Immature natural killer cell (primary cell): ENCODE measurements around the gene EDDM13. TPM values are rescaled to one million over a fixed set of nuclear protein-coding genes. Genes with fewer than 3 reads are reported as not detected.
"Not testable (repeated sequence)": the region's sequence is repeated elsewhere in the genome, so short reads cannot be mapped to it uniquely, and the experiment has no call there.

Experiments used
- DNase-seq, 3 donors: peaks; one replicate each; pipeline ENCODE4 v3.0.0; 2022; ENCODE audit warnings: mixed read lengths in 1 of 3
- H3K27ac Mint-ChIP-seq, 6 donors: one replicate each; pipeline ENCODE4 v1.8.0; 2020; ENCODE audit warnings: mixed read lengths in 6 of 6, mild to moderate bottlenecking in 5 of 6, inconsistent platforms in 4 of 6, moderate library complexity in 3 of 6
- H3K27me3 Mint-ChIP-seq, 3 donors: one replicate each; pipeline ENCODE4 v1.8.0; 2020 to 2021; ENCODE audit warnings: low read depth in 3 of 3, mild to moderate bottlenecking in 3 of 3, mixed read lengths in 3 of 3, moderate library complexity in 3 of 3, inconsistent platforms in 1 of 3
- H3K36me3 Mint-ChIP-seq, 3 donors: one replicate each; pipeline ENCODE4 v1.8.0; 2020; ENCODE audit warnings: mixed read lengths in 3 of 3, inconsistent platforms in 2 of 3, mild to moderate bottlenecking in 2 of 3
- H3K4me1 Mint-ChIP-seq, 2 donors: one replicate each; pipeline ENCODE4 v1.8.0; 2020; ENCODE audit warnings: inconsistent platforms in 2 of 2, mild to moderate bottlenecking in 2 of 2, mixed read lengths in 2 of 2, moderate library complexity in 1 of 2
- H3K4me3 Mint-ChIP-seq, 5 donors: one replicate each; pipeline ENCODE4 v1.8.0; 2020; ENCODE audit warnings: mild to moderate bottlenecking in 5 of 5, mixed read lengths in 5 of 5, inconsistent platforms in 3 of 5, moderate library complexity in 3 of 5
- H3K9me3 Mint-ChIP-seq, 6 donors: one replicate each; pipeline ENCODE4 v1.8.0; 2020; ENCODE audit warnings: mild to moderate bottlenecking in 6 of 6, mixed read lengths in 6 of 6, inconsistent platforms in 4 of 6, moderate library complexity in 3 of 6
- polyA plus RNA-seq, 3 donors: library from polyadenylated mRNA; unstranded; fragments of 300-500 nt; fragmentation: Illumina TruSeq; gene quantifications; one replicate each; pipeline ENCODE4 v1.2.3, GENCODE V29; 2021

EDDM13 gene
- polyA plus RNA-seq, 3 donors from 2014 or later, result 4.5 to 7.7 (median 4.9) TPM

DNA sequence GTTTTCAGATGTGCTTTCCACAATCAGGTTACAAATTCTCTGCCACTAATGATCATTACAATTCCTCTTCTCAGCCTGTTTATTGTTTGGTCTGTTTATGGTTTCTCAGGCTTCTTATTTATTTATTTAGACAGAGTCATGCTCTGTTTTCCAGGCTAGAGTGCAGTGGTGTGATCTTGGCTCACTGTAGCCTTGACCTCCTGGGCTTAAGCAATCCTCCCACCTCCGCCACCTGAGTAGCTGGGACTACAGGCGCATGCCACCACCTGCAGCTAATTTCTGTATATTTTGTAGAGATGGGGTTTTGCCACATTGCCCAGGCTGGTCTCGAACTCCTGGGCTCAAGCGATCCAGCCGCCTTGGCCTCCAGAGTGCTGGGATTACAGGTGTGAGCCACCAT lies 44.2 kb downstream of the EDDM13 start:
- peak overlapping the region in 2 of 6 donors; percentile 95 to 99 for H3K27ac Mint-ChIP-seq
- H3K9me3 Mint-ChIP-seq, result no peaks in the 10 kb centered on the region
- DNase-seq, result no peak
- H3K4me3 Mint-ChIP-seq, result peak overlapping the region in 4 of 5 donors; percentile 91 to 96 (median 96)
- peaks cover 0 to 3% (median 0%) of the 10 kb centered on the region in 3 donors for H3K36me3 Mint-ChIP-seq
- H3K4me1 Mint-ChIP-seq, result peaks cover 22 to 29% of the 10 kb centered on the region in 2 donors
- H3K27me3 Mint-ChIP-seq, result peaks cover 15 to 23% (median 22%) of the 10 kb centered on the region in 3 donors

DNA sequence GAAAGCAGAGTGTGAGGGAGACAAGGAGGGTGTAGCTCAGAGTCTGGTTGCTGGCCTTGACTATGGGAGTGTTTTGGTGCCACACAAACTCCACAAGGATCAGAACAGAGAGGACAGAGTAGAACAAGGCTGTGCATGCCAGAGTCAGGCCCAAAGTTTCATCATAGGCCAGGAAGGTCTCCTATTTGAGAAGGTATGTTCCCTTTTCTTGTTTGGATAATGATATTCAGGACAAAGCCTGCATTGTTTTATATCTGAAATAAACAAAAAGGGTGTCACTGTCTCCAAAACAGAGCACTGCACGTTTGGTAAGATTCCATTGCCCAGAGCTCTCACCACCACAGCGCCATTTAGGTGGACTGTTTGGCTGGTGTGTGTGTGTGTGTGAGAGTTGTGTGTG lies 45.2 kb downstream of the EDDM13 start:
- H3K9me3 Mint-ChIP-seq, result no peaks in the 10 kb centered on the region
- no peak overlapping the region for H3K27ac Mint-ChIP-seq
- no peak overlapping the region for H3K4me3 Mint-ChIP-seq

DNA sequence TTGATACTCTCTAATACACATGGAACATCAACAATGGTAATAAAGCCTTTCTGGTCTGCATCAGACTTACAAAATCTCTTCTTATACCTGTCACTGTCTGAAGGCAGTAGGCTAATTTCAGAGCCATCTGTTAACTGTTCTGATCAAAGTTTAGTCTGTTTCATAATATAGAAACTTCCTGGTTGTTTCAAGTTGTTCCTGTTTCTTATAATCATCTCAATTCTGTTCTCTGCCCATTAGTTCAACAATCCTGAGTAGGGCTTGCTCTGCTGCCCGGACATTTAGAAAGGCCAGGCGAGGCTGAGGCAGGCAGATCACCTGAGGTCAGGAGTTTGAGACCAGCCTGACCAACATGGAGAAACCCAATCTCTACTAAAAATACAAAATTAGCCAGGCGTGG lies 47.4 kb downstream of the EDDM13 start:
- DNase-seq, result no peak
- Mint-ChIP-seq H3K27ac (no peak overlapping the region), H3K27me3 (peaks cover 6 to 15% (median 9%) of the 10 kb centered on the region in 3 donors), H3K4me1 (peaks cover 10 to 12% of the 10 kb centered on the region in 2 donors), H3K36me3 (no peaks in the 10 kb centered on the region), H3K4me3 (no peak overlapping the region), H3K9me3 (no peaks in the 10 kb centered on the region)

More for the DNA sequence above, 45.2 kb downstream of the EDDM13 start:
- H3K4me1 Mint-ChIP-seq, result peaks cover 20 to 28% of the 10 kb centered on the region in 2 donors
- DNase-seq, result no peak
- H3K36me3 Mint-ChIP-seq, result no peaks in the 10 kb centered on the region
- peaks cover 16 to 23% (median 22%) of the 10 kb centered on the region in 3 donors for H3K27me3 Mint-ChIP-seq

DNA sequence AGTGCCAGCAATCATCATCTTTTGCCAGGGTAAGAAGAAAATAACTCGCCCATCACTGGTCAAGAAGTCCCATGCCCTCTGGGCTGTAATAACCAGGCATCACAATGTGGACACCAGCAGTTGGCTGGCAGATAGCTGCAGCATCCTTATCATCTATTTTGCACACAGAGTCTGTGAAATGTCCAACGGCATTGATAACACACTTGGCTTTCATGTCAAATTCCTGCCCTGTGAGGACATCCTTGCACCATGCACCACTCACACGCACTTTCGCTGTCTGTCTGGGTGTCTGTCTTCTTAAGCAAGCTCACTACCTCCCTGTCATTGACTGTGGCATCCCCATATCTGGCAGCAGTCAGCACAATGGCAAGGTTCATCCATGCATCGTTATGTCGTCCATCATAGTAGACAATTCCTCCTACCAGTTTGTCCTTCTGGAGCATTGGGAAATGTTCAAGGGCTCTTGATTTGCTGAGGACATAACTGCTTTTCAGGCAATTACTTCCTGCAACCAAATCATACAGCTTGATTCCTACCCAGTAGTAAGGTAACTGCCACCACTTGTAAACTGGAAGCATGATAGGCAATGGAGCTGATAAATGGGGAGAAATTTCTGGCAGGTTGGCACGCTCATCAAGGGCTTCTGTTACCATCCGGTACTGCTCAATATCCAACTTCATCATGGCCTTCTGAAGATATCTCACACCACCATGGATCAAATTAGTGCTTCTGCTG lies 48.9 kb downstream of the EDDM13 start:
- no peak for DNase-seq
- Mint-ChIP-seq H3K4me3 (no peak overlapping the region), H3K36me3 (no peaks in the 10 kb centered on the region), H3K4me1 (no peaks in the 10 kb centered on the region), H3K27ac (no peak overlapping the region), H3K9me3 (no peaks in the 10 kb centered on the region), H3K27me3 (peaks cover 3 to 11% (median 5%) of the 10 kb centered on the region in 3 donors)

DNA sequence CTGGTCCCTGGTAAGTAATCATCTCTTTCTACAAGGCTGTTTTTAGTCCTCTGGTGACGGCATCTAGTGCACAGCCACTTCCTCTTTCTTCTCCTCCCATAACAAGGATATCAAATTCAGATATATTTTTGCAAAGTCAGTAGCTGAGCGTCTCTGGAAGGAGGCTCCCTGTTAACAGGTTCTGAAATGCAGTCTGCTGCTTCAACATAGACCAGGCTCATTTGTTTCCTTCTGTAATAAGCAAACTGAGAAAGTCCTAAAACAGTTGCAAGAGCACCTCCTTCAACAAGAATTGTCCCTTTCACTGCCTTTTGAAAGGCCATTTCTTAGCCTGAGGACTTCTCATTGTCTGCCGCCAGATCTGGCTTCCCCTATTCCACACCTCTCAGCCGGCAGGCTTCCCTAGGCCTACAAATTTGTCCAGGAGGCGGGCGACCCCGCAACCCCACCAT lies 49.5 kb downstream of the EDDM13 start:
- Mint-ChIP-seq H3K27me3 (peaks cover 3 to 13% (median 5%) of the 10 kb centered on the region in 3 donors), H3K27ac (no peak overlapping the region), H3K4me3 (no peak overlapping the region)

DNA sequence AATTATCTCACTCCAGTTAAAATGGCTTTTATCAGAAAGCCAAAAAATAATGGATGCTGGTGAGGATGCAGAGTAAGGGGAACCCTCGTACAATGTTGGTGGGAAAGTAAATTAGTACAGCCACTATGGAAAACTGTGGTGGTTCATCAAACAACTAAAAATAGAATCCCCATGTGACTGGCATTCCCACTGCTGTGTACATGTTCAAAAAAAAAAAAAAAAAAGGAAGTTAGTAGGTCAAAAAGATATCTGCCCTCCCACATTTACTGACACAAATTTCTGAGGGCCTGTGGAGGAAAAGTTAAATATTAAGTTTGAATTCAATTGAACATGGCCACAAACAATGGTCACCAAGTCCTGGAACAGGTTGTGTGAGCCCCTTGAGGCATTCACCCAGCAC lies 51.9 kb downstream of the EDDM13 start:
- Mint-ChIP-seq H3K36me3 (no peaks in the 10 kb centered on the region), H3K4me3 (no peak overlapping the region), H3K4me1 (no peaks in the 10 kb centered on the region), H3K27ac (no peak overlapping the region), H3K9me3 (no peaks in the 10 kb centered on the region), H3K27me3 (peaks cover 1 to 12% (median 5%) of the 10 kb centered on the region in 3 donors)
- no peak for DNase-seq

More for the DNA sequence above, 49.5 kb downstream of the EDDM13 start:
- H3K4me1 Mint-ChIP-seq, result no peaks in the 10 kb centered on the region
- H3K36me3 Mint-ChIP-seq, result no peaks in the 10 kb centered on the region
- DNase-seq, result no peak
- H3K9me3 Mint-ChIP-seq, result no peaks in the 10 kb centered on the region

DNA sequence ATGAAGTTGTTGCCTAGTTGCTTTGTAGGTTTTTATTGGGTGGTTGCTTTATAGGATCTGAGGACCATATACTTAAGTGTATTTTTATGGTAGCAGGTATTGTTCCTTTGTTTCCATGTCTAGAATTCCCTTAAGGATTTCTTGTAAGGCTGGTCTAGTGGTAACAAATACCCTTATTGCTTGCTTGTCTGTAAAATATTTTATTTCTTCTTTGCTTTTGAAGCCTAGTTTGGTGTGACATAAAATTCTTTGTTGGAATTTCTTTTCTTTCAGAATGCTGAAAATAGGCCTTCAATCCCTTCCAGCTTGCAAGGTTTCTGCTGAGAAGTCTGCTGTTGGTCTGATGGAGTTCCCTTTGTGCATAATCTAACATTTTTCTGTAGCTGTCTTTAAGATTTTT lies 60.1 kb downstream of the EDDM13 start:
- DNase-seq, result no peak
- H3K4me3 Mint-ChIP-seq, result no peak overlapping the region
- H3K27ac Mint-ChIP-seq, result no peak overlapping the region
- H3K9me3 Mint-ChIP-seq, result peaks cover 0 to 2% (median 0%) of the 10 kb centered on the region in 6 donors
- peaks cover 2 to 3% (median 2%) of the 10 kb centered on the region in 3 donors for H3K27me3 Mint-ChIP-seq
- H3K4me1 Mint-ChIP-seq, result no peaks in the 10 kb centered on the region
- no peaks in the 10 kb centered on the region for H3K36me3 Mint-ChIP-seq

DNA sequence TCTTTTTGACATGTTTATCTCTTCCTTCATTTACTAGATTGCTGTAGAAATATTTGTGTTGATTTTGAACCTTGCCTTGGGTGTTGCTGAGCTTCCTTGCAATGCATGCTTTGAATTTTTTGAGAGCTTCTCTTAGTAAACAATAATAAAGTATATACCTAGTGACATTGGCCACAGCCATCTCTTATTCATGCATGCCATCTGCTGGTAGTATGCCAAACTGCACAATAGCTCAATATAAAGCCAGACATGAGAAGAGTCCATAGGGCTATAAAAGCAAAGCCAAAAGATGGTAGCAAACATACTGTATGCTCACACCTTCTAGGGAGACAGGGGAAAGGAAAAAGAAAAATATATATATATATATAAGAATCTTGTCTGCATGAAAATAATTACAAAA lies 61.0 kb downstream of the EDDM13 start:
- H3K36me3 Mint-ChIP-seq, result no peaks in the 10 kb centered on the region
- peaks cover 0 to 2% (median 0%) of the 10 kb centered on the region in 6 donors for H3K9me3 Mint-ChIP-seq
- no peak overlapping the region for H3K27ac Mint-ChIP-seq
- H3K4me1 Mint-ChIP-seq, result no peaks in the 10 kb centered on the region
- peak; percentile 31 to 48 (median 39) for DNase-seq
- peaks cover 2 to 3% (median 2%) of the 10 kb centered on the region in 3 donors for H3K27me3 Mint-ChIP-seq
- H3K4me3 Mint-ChIP-seq, result no peak overlapping the region

DNA sequence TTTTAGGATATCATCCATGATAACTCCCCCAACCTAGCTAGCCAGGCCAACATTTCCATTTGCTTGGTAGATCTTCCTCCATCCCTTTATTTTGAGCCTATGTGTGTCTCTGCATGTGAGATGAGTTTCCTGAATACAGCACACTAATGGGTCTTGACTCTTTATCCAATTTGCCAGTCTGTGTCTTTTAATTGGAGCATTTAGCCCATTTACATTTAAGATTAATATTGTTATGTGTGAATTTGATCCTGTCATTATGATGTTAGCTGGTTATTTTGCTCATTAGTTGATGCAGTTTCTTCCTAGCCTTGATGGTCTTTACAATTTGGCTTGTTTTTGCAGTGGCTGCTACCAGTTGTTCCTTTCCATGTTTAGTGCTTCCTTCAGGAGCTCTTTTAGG lies 62.8 kb downstream of the EDDM13 start:
- not testable (repeated sequence) for H3K4me1 Mint-ChIP-seq, H3K4me3 Mint-ChIP-seq, DNase-seq, H3K27me3 Mint-ChIP-seq, H3K36me3 Mint-ChIP-seq, H3K9me3 Mint-ChIP-seq, H3K27ac Mint-ChIP-seq

DNA sequence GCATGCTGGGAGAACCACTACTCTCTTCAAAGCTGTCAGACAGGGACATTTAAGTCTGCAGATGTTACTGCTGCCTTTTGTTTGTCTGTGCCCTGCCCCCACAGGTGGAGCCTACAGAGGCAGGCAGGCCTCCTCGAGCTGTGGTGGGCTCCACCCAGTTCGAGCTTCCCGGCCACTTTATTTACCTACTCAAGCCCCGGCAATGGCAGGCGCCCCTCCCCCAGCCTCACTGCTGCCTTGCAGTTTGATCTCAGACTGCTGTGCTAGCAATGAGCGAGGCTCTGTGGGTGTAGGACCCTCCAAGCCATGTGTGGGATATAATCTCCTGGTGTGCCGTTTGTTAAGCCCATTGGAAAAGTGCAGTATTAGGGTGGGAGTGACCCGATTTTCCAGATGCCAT lies 64.5 kb downstream of the EDDM13 start:
- H3K36me3 Mint-ChIP-seq, DNase-seq, H3K27ac Mint-ChIP-seq, H3K9me3 Mint-ChIP-seq, H3K27me3 Mint-ChIP-seq, H3K4me3 Mint-ChIP-seq, H3K4me1 Mint-ChIP-seq: not testable (repeated sequence)

DNA sequence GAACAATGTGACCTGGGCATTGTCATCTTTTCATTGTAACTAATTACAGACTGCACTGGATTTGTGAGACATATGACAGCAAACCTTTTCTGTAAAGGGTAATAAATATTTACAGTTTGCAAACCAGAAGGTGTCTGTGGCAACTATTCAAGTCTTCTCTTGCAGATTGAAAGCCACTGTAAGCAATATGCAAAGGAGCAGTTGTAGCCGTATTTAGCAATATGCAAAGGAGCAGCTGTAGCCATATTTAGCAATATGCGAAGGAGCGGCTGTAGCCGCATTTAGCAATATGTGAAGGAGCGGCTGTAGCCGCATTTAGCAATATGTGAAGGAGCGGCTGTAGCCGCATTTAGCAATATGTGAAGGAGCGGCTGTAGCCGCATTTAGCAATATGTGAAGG lies 66.5 kb downstream of the EDDM13 start:
- DNase-seq, H3K27ac Mint-ChIP-seq, H3K4me3 Mint-ChIP-seq, H3K4me1 Mint-ChIP-seq, H3K27me3 Mint-ChIP-seq, H3K9me3 Mint-ChIP-seq, H3K36me3 Mint-ChIP-seq: not testable (repeated sequence)

DNA sequence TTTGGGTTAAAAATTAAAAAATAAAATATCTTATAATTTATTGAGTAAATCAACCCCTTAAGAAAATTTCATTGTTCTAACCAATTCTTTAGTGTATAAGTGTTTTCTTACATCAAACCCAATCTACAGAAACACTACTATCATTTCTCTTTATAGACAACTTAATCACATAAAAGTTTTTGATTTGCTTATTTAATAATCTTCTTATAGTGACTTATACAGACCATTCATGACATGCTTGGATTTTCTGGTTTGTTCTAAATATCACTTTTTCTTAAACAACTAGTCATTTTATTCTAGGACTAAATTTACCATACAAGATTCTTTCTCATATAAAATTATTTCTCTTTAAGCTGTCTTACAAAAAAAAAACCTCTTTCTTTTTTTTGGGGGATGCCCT lies 69.4 kb downstream of the EDDM13 start:
- H3K9me3 Mint-ChIP-seq, result peaks cover 0 to 3% (median 0%) of the 10 kb centered on the region in 6 donors
- H3K27me3 Mint-ChIP-seq, result peaks cover 5 to 7% (median 6%) of the 10 kb centered on the region in 3 donors
- DNase-seq, result no peak
- no peaks in the 10 kb centered on the region for H3K4me1 Mint-ChIP-seq
- H3K4me3 Mint-ChIP-seq, result no peak overlapping the region
- no peak overlapping the region for H3K27ac Mint-ChIP-seq
- no peaks in the 10 kb centered on the region for H3K36me3 Mint-ChIP-seq

DNA sequence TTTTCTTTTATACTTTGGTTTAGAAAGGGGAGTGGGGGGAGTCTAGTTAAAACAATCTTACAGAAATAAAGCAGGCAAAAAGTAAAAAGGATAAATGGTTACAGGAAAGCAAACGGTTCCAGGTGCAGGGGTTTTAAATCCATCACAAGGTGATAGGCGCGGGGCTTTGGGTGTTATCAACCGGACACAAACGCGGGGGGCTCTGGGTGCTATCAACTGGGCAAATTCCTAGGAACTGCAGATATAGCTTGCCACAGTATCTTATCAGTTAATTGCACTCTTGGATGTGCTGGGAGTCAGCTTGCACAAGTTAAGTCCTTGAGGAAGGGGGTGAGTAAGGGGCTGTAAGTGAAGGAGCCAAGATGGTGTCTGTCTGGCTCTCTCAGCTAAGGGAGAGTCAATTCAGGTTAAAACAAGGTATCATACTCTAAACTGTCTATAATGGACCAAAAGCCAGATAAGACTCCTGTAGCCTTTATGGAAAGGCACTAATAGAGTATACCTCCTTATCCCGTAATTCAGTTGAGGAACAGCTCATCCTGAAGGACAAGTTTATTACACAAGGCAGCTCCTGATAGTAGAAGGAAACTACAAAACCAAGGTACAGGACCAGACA lies 74.7 kb downstream of the EDDM13 start:
- Mint-ChIP-seq H3K27me3 (peaks cover 0 to 5% (median 2%) of the 10 kb centered on the region in 3 donors), H3K4me1 (no peaks in the 10 kb centered on the region), H3K4me3 (no peak overlapping the region), H3K36me3 (no peaks in the 10 kb centered on the region), H3K27ac (no peak overlapping the region), H3K9me3 (no peaks in the 10 kb centered on the region)
- DNase-seq, result no peak

DNA sequence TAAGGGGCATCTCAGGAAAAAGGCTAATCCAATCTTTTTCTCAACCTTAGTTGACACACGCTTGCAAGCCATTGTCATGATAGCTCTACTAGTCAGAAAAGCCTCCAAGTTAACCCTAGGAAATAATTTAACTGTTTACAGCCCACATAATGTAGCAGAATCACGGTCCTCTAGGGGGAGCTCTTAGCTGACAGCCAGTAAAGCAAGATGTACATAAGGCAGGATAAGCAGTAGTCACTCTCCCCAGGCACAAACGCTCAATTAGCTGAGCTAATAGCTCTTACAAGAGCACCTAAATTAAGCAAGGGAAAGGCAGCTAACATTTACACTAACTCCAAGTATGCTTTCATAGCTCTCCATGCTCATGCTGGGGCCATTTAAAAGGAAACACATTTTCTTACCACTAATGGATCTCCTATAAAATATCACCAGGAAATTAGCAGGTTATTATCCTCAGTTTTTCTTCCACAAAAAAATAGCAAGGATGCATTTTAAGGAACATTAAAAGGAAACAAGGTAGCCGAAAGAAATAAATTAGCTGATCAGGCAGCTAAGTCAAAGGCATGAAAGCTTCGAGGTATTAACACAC lies 75.8 kb downstream of the EDDM13 start:
- Mint-ChIP-seq H3K4me1 (no peaks in the 10 kb centered on the region), H3K27ac (no peak overlapping the region), H3K36me3 (no peaks in the 10 kb centered on the region), H3K9me3 (no peaks in the 10 kb centered on the region), H3K27me3 (peaks cover 0 to 2% (median 0%) of the 10 kb centered on the region in 3 donors), H3K4me3 (no peak overlapping the region)
- DNase-seq, result no peak
